Activated naive CD4-positive, alpha-beta T cell treated with anti-CD3 and anti-CD28 coated beads for 36 hours (primary cell): ENCODE results near the gene RPP30. TPM values are rescaled to one million over a fixed set of nuclear protein-coding genes. Genes with fewer than 3 reads are reported as not detected.
A peak's percentile ranks its signal among the peaks of the same experiment; 100 is the strongest.

Experiments used
- CTCF ChIA-PET: fragments of 350-600 bp; sonication (Branson Sonifier 250); formaldehyde crosslinking; loops from one replicate; lab custom pipeline; 2021; ENCODE audit warnings: antibody characterized with exemption; lab: Charles Lee
- DNase-seq: peaks from one replicate; pipeline ENCODE4 v3.0.0-alpha.2; 2020
- H3K27ac Mint-ChIP-seq: one replicate; pipeline ENCODE4 v1.8.0; 2021; ENCODE audit warnings: mild to moderate bottlenecking, mixed read lengths
- H3K27me3 Mint-ChIP-seq: one replicate; pipeline ENCODE4 v1.8.0; 2021; ENCODE audit warnings: low read depth, mixed read lengths
- H3K36me3 Mint-ChIP-seq: one replicate; pipeline ENCODE4 v1.8.0; 2021; ENCODE audit warnings: low read depth, mixed read lengths
- H3K4me1 Mint-ChIP-seq: one replicate; pipeline ENCODE4 v1.8.0; 2021; ENCODE audit warnings: low read depth, mixed read lengths
- H3K4me3 Mint-ChIP-seq: one replicate; pipeline ENCODE4 v1.8.0; 2021; ENCODE audit warnings: mild to moderate bottlenecking, moderate library complexity, mixed read lengths
- H3K9me3 Mint-ChIP-seq: one replicate; pipeline ENCODE4 v1.8.0; 2021; ENCODE audit warnings: mixed read lengths
- intact Hi-C: fragments of 100-400 bp; cut with micrococcal nuclease; formaldehyde crosslinking; loops from one replicate; pipeline ENCODE4 v1.15.1; 2023
- total RNA-seq, 2 experiments: library from RNA; stranded (reverse); gene quantifications; one replicate each; pipeline ENCODE4 v1.2.3, GENCODE V29; 2021

The RPP30 gene
- total RNA-seq, 2 experiments from 2014 or later = 74.7 to 75.8 TPM

DNA sequence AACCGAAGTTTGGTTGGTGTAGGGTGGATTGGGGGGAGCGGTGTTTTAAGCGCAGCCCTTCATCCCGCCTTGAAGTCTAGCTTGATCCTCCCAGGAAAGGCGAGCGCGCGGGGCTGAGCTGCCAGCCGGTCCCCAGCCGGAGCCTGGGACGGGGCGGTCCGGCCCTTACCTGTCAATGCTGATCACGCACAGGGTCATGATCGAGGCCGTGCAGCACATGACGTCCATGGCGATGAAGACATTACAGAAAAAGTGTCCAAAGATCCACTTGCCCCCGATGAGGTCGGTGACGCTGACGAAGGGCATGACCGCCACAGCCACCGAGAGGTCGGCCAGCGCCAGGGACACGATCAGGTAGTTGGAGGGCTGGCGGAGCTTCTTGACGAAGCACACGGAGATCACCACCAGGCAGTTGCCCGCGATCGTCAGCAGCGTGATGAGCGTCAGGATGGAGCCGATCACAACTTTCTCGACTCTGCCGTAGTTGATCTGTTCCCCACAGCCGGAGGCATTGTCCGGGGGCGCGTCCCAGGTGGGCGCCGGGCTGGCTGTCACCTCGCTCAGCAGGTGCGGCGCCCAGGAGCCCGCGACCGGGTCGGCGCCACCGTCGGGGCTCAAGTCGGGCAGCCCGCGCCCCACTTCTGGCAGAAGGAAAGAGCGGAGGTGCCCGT lies 14.7 kb upstream of the RPP30 start:
- CTCF ChIA-PET = interaction anchor here (0.6 to 2.0 kb wide), 3 partner anchors 9 to 71 kb away, joined by 3 to 11 read pairs (median 3); partner anchors contain the start of gene RPP30

DNA sequence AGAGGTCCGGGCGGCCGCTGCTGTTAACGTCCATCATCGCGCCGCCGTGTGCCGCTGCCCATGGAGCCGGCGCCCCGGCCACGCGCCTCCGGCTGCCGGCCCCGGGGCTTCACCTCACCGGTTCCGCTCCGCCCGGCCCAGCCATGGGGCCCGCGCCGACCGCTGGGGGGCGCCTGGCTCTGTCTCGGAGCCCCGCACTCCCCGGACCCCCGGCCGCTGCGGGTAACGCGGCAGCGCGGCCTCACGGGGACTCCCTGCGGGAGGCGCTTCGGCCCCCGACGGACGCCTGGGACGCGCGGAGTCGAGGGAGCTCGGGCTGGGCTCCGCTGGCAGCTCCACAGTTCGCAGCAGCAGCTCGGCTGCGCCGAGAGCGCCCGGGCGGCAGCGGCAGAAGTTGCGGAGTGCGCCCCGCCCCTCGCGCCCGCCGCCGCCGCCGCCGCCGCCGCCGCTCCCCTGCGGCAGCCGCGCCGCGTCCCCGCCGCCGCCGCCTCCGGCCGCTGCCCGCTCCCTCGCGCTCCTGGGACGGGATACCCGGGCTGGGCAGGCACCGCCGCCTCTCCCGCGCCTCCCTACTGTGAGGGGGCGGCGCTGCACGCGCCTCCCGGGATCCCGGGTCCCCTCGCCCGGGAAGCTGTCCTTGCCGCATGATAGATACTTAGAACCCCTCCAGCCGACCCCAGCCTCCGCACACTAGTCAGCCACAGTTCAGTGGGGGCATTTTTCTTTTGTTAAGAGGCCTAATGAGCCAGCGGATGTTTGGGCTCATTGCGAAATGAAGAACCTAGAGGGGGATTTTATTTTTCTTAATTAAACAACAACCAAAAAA lies 13.9 kb upstream of the RPP30 start, which contains the start of gene HTR7:
TSS of gene HTR7 (minus strand) at position 405 of the 826 bp plus-strand sequence. CDS start at position 37, 368 bp downstream.
- CTCF ChIA-PET = interaction anchor here (0.6 to 2.0 kb wide), 3 partner anchors 14 to 22 kb away, joined by 4 to 11 read pairs (median 5); partner anchors contain the start of gene RPP30
- peaks cover 7% of the 10 kb centered on the region for H3K4me1 Mint-ChIP-seq

More for the DNA sequence above, 14.7 kb upstream of the RPP30 start:
- DNase-seq = peak; percentile 13
- Mint-ChIP-seq H3K36me3 (no peaks in the 10 kb centered on the region), H3K27ac (peak overlapping the region; percentile 36), H3K4me3 (peak overlapping the region; percentile 82), H3K9me3 (no peaks in the 10 kb centered on the region), H3K27me3 (peaks cover 57% of the 10 kb centered on the region), H3K4me1 (peaks cover 7% of the 10 kb centered on the region)
- intact Hi-C loops = no loop called here

DNA sequence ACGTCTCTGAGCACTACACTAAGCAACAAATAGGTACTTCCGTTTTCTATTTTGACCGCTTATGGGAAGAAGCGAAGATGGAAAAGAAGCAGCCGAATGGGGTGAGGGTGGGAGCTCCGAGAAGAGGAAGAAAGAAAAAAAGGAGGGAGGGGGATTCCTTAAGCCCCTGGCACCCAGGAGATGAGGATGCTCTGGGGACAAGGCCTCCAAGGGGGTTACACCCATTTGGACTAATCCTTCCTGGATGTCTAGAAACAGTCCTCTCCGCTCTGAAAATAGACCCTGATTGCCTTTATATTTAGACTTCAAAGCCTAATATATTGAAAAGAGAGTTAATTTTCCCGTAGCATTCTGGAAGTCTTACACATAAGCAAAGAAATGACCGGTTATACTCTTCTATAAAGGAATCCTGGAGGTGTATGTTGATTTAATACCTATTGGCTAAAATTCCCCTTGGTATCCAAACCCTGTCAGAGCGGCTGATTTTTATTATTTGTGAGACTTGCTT lies 13.3 kb upstream of the RPP30 start:
- Mint-ChIP-seq H3K27me3 (peaks cover 54% of the 10 kb centered on the region), H3K4me3 (peak overlapping the region; percentile 74), H3K4me1 (peaks cover 7% of the 10 kb centered on the region), H3K36me3 (no peaks in the 10 kb centered on the region), H3K27ac (no peak overlapping the region), H3K9me3 (no peaks in the 10 kb centered on the region)
- DNase-seq = no peak
- intact Hi-C loops = loop anchor here (1.0 kb wide), 1 partner anchor 13 kb away; the partner anchor contains the start of gene RPP30
- CTCF ChIA-PET = interaction anchor here (0.6 to 2.0 kb wide), 3 partner anchors 13 to 21 kb away, joined by 4 to 11 read pairs (median 5); partner anchors contain the start of gene RPP30

More for the DNA sequence above, 13.9 kb upstream of the RPP30 start, which contains the start of gene HTR7:
- Mint-ChIP-seq H3K4me3 (peak within 1 kb of the TSS; percentile 82), H3K27ac (peak within 1 kb of the TSS; percentile 36), H3K9me3 (no peaks in the 10 kb centered on the region), H3K36me3 (no peaks in the 10 kb centered on the region), H3K27me3 (peaks cover 53% of the 10 kb centered on the region)
- intact Hi-C loops = loop anchor here (1.0 kb wide), 1 partner anchor 13 kb away; the partner anchor contains the start of gene RPP30
- peak; percentile 52 for DNase-seq

DNA sequence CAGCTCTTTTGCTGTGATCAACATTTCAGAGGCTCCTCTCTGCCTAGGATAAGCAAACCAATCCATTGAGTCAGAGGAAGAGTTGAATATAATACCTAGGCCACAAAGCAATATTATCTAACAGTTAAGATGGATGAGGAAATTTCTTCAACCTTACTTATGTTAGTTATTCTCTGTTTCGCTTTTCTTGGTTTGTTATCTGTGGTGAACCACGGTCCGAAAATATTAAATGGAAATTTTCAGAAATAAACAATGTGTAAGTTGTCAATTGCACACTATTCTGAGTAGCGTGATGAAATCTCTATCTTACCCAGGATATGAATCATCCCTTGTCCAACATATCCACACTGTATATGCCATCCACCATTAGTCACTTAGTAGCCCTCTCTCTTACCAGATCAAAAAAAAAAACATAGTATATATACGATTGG lies 12.4 kb upstream of the RPP30 start:
- Mint-ChIP-seq H3K27me3 (peaks cover 48% of the 10 kb centered on the region), H3K9me3 (no peaks in the 10 kb centered on the region), H3K4me3 (no peak overlapping the region), H3K36me3 (no peaks in the 10 kb centered on the region), H3K4me1 (peaks cover 7% of the 10 kb centered on the region), H3K27ac (no peak overlapping the region)
- intact Hi-C loops = no loop called here
- CTCF ChIA-PET = no interaction called here
- no peak for DNase-seq

DNA sequence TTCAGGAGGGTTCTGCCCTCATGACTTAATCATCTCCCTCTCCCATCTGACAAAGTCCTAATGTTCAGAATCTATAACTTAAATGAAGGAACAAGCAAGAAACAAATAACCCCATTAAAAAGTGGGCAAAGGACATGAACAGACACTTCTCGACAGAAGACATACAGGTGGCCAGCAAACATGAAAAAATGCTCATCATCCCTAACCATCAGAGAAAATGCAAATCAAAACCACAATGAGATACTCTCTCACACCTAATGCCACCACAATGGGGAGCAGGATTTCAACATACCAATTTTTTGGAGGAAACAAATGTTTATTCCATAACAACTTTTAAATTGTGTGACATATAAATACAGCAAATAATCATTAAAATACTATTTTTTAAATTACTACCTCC lies 11.0 kb upstream of the RPP30 start:
- CTCF ChIA-PET = interaction anchor here (0.7 to 1.4 kb wide), 3 partner anchors 22 to 1089 kb away, joined by 3 to 4 read pairs (median 3); no protein-coding TSS in a partner anchor
- intact Hi-C loops = no loop called here
- Mint-ChIP-seq H3K9me3 (no peaks in the 10 kb centered on the region), H3K27ac (no peak overlapping the region), H3K27me3 (peaks cover 38% of the 10 kb centered on the region), H3K4me3 (no peak overlapping the region), H3K4me1 (peaks cover 7% of the 10 kb centered on the region), H3K36me3 (no peaks in the 10 kb centered on the region)
- no peak for DNase-seq

DNA sequence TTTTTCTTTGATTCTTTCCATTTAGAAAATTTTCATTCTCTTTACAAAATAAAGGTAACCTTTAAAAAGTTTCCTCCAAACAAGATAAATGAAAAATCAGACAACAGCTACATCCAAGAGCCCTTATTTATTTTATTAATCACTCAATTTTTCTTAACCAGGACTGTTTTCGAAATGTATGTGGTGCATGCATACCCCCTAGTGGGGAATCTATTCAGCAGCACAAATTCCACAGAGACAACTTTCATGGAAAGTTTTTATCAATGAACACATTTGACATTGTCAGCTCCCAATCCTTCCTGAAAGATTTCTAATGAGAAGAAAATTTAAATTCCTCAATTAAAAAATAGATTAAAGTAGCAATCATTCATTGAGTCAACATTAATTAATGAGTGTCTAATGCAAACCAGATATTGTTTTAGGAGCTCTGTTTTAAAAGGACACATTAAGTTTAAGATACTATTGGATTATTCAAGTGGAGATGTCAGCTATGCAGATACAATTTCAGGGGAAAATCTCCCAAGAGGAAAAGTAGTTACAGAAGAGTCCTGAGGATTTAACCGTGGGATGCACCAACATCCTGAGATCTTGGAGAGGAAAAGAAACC lies 8.8 kb upstream of the RPP30 start:
- Mint-ChIP-seq H3K9me3 (no peaks in the 10 kb centered on the region), H3K4me1 (peaks cover 4% of the 10 kb centered on the region), H3K4me3 (no peak overlapping the region), H3K36me3 (no peaks in the 10 kb centered on the region), H3K27ac (no peak overlapping the region), H3K27me3 (peaks cover 28% of the 10 kb centered on the region)
- DNase-seq = peak; percentile 10
- intact Hi-C loops = loop anchor here (1.0 to 2.0 kb wide), 3 partner anchors 112 to 1070 kb away; no protein-coding TSS in a partner anchor
- CTCF ChIA-PET = interaction anchor here (0.7 to 2.7 kb wide), 3 partner anchors 9 to 112 kb away, joined by 3 to 15 read pairs (median 3); partner anchors contain the start of gene RPP30

DNA sequence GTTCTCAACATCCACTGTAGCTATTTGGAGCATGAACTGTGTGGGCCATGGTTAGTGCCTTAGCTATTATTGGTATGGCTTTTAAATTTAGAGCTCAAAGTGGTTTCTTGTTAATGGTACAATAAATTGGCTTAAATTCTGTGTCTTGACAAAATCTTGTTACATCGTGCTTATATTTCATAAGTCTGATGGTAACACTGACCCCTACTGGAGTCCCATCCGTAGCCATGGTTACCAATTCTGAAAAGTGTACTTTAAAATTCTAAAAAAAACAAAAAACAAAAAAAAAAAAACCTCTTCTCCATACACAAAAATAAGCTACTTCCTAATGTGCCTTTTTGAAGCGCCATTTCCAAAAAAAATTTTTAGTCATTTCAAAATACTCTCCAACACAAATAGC lies 6.4 kb upstream of the RPP30 start:
- intact Hi-C loops = no loop called here
- H3K27me3 Mint-ChIP-seq = peaks cover 24% of the 10 kb centered on the region
- H3K4me1 Mint-ChIP-seq = no peaks in the 10 kb centered on the region
- DNase-seq = no peak
- no peaks in the 10 kb centered on the region for H3K9me3 Mint-ChIP-seq
- CTCF ChIA-PET = interaction anchor here (0.7 to 1.9 kb wide), 8 partner anchors 14 to 1043 kb away, joined by 3 to 6 read pairs (median 3); no protein-coding TSS in a partner anchor
- H3K4me3 Mint-ChIP-seq = no peak overlapping the region
- H3K36me3 Mint-ChIP-seq = no peaks in the 10 kb centered on the region
- no peak overlapping the region for H3K27ac Mint-ChIP-seq

DNA sequence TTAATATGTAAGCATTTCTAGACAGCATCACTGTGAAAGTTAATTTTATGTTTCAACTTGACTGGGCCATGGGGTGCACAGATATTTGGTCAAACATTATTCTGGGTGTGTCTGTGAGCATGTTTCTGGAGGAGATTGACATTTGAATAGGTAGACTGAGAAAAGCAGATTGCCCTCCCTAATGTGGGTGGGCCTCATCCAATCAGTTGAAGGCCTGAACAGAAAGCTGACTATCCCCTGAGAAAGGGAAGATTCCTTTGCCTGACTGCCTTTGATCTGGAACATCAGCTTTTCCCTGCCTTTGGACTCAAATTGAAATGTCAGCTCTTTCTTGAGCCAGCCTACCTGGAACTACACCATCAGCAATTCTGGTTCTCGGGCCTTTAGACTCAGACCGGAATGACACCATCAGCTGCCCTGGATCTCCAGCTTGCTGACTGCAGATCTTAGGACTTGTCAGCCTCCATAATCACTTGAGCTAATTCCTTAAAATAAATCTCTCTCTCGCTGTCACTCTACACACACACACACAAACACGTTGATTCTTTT lies 5.7 kb upstream of the RPP30 start:
- Mint-ChIP-seq H3K27ac (no peak overlapping the region), H3K9me3 (no peaks in the 10 kb centered on the region), H3K4me3 (no peak overlapping the region), H3K27me3 (peaks cover 22% of the 10 kb centered on the region), H3K4me1 (peaks cover 3% of the 10 kb centered on the region), H3K36me3 (no peaks in the 10 kb centered on the region)
- no peak for DNase-seq
- CTCF ChIA-PET = interaction anchor here (0.7 to 1.9 kb wide), 8 partner anchors 9 to 143 kb away, joined by 3 to 6 read pairs (median 3); no protein-coding TSS in a partner anchor
- intact Hi-C loops = no loop called here

DNA sequence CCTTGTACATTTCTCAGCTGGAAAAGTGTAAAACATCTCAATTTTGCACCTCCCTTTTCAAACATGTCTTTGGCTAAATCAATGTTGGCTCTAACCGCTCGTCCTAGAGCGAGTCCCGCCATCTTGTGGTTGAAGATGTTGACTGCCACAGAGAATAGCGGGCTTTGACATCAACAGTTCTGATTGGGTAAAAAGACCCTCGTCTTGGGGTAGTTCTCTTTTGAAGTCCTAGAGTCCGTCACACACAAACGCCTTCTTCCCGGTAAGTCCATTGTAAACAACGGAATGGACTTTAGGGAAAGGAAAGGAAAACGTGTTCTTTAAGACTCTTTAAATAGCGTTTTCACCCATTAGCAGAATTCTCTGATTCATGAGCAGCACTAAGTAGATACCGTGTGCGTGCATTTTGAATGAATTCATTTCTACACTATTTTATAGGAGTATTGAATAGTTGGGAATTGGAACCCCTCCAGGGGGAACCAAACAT lies 452 bp upstream of the RPP30 start:
- H3K27me3 Mint-ChIP-seq = peaks cover 14% of the 10 kb centered on the region
- H3K27ac Mint-ChIP-seq = peak overlapping the region; percentile 90
- peaks cover 9% of the 10 kb centered on the region for H3K36me3 Mint-ChIP-seq
- H3K4me1 Mint-ChIP-seq = peaks cover 24% of the 10 kb centered on the region
- CTCF ChIA-PET = interaction anchor here (0.5 to 2.7 kb wide), 6 partner anchors 8 to 123 kb away, joined by 3 to 15 read pairs (median 5); partner anchors contain the start of gene HTR7
- DNase-seq = peak; percentile 75
- intact Hi-C loops = loop anchor here (1.0 to 10.0 kb wide), 11 partner anchors 13 to 1454 kb away; partner anchors contain the start of genes FGFBP3, HTR7, KIF20B and PANK1
- H3K4me3 Mint-ChIP-seq = peak overlapping the region; percentile 96
- H3K9me3 Mint-ChIP-seq = no peaks in the 10 kb centered on the region

DNA sequence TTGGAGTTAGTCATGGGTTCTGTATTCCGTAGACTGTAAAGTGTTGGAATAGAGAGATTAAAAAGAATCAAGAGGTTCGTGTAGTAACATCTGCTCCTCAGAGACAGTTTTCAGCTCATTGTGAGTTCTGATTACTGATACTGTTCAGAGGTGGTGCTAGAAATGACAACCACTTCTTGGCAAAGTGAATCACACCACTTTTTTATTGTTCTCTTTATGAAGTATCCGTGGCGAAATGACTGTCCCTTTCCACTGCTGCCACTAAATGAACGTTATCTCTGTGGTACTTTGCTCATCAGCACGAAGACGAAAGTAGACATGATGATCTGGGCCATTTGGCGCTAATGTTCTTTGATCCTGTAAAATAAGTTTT lies 860 bp downstream of the RPP30 start:
- Mint-ChIP-seq H3K27ac (peak overlapping the region; percentile 90), H3K4me3 (peak overlapping the region; percentile 96), H3K27me3 (peaks cover 13% of the 10 kb centered on the region), H3K4me1 (peaks cover 24% of the 10 kb centered on the region), H3K9me3 (no peaks in the 10 kb centered on the region), H3K36me3 (peaks cover 18% of the 10 kb centered on the region)
- peak; percentile 58 for DNase-seq
- intact Hi-C loops = loop anchor here (1.0 to 10.0 kb wide), 10 partner anchors 34 to 1455 kb away; partner anchors contain the start of genes FGFBP3, HECTD2, PANK1 and PCGF5
- CTCF ChIA-PET = interaction anchor here (2.3 to 2.7 kb wide), 2 partner anchors 10 to 15 kb away, joined by 11 to 15 read pairs; partner anchors contain the start of gene HTR7
